ENCODE results near the gene TSHZ2.

DNA sequence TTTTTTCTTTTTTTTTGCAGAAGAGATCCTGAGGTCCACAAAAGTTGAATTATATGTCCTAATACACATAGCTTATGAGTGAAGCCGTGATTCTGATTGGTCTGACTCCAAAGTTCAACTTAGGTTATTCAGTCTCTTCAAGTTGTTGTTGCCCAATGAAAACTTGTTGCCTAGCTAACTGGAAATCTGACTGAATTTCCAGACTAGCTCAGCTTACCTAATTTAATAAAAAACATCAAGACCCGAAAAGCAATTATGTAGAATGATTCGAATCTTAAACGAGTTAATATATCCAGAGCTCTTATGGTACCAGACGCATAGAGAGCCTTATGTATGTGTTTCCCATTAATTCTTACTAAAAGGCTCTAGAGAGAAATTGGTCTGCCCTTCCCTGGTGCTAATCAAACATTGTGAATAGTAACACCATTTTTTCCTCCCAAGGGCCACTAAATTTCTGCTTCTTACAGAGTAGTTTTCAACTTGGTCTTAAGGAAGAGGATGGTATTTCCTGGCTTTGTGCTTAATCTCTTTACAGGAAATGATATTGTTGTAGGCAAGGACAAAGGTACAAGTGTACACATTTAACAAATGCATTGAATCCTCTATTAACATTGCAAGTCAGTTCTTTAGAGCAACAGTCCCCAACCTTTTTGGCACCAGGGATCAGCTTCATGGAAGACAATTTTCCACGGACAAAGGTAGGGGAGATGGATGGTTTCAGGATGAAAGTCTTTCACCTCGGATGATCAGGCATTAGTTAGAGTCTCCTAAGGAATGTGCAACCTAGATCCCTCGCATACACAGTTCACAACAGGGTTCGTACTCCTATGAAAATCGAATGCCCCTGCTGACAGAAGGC is 107.9 kb downstream of the TSHZ2 start:
- TF ChIP-seq, protein P1, sequence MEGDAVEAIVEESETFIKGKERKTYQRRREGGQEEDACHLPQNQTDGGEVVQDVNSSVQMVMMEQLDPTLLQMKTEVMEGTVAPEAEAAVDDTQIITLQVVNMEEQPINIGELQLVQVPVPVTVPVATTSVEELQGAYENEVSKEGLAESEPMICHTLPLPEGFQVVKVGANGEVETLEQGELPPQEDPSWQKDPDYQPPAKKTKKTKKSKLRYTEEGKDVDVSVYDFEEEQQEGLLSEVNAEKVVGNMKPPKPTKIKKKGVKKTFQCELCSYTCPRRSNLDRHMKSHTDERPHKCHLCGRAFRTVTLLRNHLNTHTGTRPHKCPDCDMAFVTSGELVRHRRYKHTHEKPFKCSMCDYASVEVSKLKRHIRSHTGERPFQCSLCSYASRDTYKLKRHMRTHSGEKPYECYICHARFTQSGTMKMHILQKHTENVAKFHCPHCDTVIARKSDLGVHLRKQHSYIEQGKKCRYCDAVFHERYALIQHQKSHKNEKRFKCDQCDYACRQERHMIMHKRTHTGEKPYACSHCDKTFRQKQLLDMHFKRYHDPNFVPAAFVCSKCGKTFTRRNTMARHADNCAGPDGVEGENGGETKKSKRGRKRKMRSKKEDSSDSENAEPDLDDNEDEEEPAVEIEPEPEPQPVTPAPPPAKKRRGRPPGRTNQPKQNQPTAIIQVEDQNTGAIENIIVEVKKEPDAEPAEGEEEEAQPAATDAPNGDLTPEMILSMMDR (IDR thresholded peaks at IDR 0.05; ENCODE audit: insufficient read depth, low read depth, low read length): no peak
- no peak for TF ChIP-seq EZH2 (IDR thresholded peaks at IDR 0.05; ENCODE audit: insufficient read depth, low read length)

All from astrocyte (in vitro differentiated cells and primary cell).